ENCODE measurements around the gene MCU. TPM values are rescaled to one million over a fixed set of nuclear protein-coding genes. Genes with fewer than 3 reads are reported as not detected.

Gene MCU
- total RNA-seq, 1 donor from 2014 or later: 27.0 TPM

- TF ChIP-seq CTCF (conservative IDR thresholded peaks at IDR 0.05): no peak
- H3K27ac Mint-ChIP-seq: no peak overlapping the region
Measured at GRCh38 chr10:72801263-72801868, 109.4 kb downstream of the MCU start.

GRCh38 chr10:72802332-72802731 is 110.4 kb downstream of the MCU start:
- H3K27ac Mint-ChIP-seq: no peak overlapping the region
- no peaks in the 10 kb centered on the region for H3K27me3 Mint-ChIP-seq
- peaks cover 3% of the 10 kb centered on the region for H3K36me3 Mint-ChIP-seq
- no peak overlapping the region for H3K4me3 Mint-ChIP-seq
- H3K4me1 Mint-ChIP-seq (ENCODE audit: unreplicated experiment): peaks cover 21% of the 10 kb centered on the region
- no peaks in the 10 kb centered on the region for H3K9me3 Mint-ChIP-seq
- no peak for DNase-seq (ENCODE audit: extremely low spot score, unreplicated experiment)
- TF ChIP-seq CTCF (conservative IDR thresholded peaks at IDR 0.05): no peak

More at GRCh38 chr10:72801263-72801868, 109.4 kb downstream of the MCU start:
- Mint-ChIP-seq H3K36me3 (peaks cover 3% of the 10 kb centered on the region), H3K27me3 (no peaks in the 10 kb centered on the region), H3K4me1 (ENCODE audit: unreplicated experiment) (peaks cover 21% of the 10 kb centered on the region), H3K9me3 (no peaks in the 10 kb centered on the region), H3K4me3 (no peak overlapping the region)
- no peak for DNase-seq (ENCODE audit: extremely low spot score, unreplicated experiment)

- Mint-ChIP-seq H3K27me3 (no peaks in the 10 kb centered on the region), H3K4me1 (ENCODE audit: unreplicated experiment) (peaks cover 21% of the 10 kb centered on the region), H3K4me3 (no peak overlapping the region), H3K9me3 (no peaks in the 10 kb centered on the region), H3K36me3 (peaks cover 3% of the 10 kb centered on the region), H3K27ac (no peak overlapping the region)
- TF ChIP-seq CTCF (conservative IDR thresholded peaks at IDR 0.05): no peak
- DNase-seq (ENCODE audit: extremely low spot score, unreplicated experiment): no peak
Measured at GRCh38 chr10:72802763-72803505, 111.0 kb downstream of the MCU start.

- no peak for DNase-seq (ENCODE audit: extremely low spot score, unreplicated experiment)
- H3K27me3 Mint-ChIP-seq: no peaks in the 10 kb centered on the region
- H3K4me1 Mint-ChIP-seq (ENCODE audit: unreplicated experiment): peaks cover 10% of the 10 kb centered on the region
- H3K4me3 Mint-ChIP-seq: no peak overlapping the region
- H3K9me3 Mint-ChIP-seq: no peaks in the 10 kb centered on the region
- no peak overlapping the region for H3K27ac Mint-ChIP-seq
- no peak for TF ChIP-seq CTCF (conservative IDR thresholded peaks at IDR 0.05)
- H3K36me3 Mint-ChIP-seq: peaks cover 3% of the 10 kb centered on the region
Measured at GRCh38 chr10:72808001-72808400, 116.1 kb downstream of the MCU start.

GRCh38 chr10:72809006-72809405 is 117.1 kb downstream of the MCU start:
- no peak overlapping the region for H3K27ac Mint-ChIP-seq
- no peak for DNase-seq (ENCODE audit: extremely low spot score, unreplicated experiment)
- peaks cover 9% of the 10 kb centered on the region for H3K4me1 Mint-ChIP-seq (ENCODE audit: unreplicated experiment)
- H3K9me3 Mint-ChIP-seq: no peaks in the 10 kb centered on the region
- H3K27me3 Mint-ChIP-seq: no peaks in the 10 kb centered on the region
- H3K36me3 Mint-ChIP-seq: peaks cover 3% of the 10 kb centered on the region
- no peak overlapping the region for H3K4me3 Mint-ChIP-seq
- TF ChIP-seq CTCF (conservative IDR thresholded peaks at IDR 0.05): no peak

All from type B pancreatic cell (in vitro differentiated cells).